Esophagus mucosa (tissue), 1 donor: Measurements from ENCODE around the gene KRR1. TPM values are rescaled to one million over a fixed set of nuclear protein-coding genes. Genes with fewer than 3 reads are reported as not detected.

ENCODE experiments used
- ATAC-seq: fragments of 200-7000 bp; cut with Tn5 transposase; one replicate; pipeline ENCODE4 v1.9.1; 2020
- total RNA-seq: library from RNA; stranded (reverse); gene quantifications from one replicate; pipeline ENCODE4 v1.2.4, GENCODE V29; 2023
- donor health status: DM: yes; HTN: yes; CAD: no.

KRR1 gene
- total RNA-seq = 46.7 TPM

DNA sequence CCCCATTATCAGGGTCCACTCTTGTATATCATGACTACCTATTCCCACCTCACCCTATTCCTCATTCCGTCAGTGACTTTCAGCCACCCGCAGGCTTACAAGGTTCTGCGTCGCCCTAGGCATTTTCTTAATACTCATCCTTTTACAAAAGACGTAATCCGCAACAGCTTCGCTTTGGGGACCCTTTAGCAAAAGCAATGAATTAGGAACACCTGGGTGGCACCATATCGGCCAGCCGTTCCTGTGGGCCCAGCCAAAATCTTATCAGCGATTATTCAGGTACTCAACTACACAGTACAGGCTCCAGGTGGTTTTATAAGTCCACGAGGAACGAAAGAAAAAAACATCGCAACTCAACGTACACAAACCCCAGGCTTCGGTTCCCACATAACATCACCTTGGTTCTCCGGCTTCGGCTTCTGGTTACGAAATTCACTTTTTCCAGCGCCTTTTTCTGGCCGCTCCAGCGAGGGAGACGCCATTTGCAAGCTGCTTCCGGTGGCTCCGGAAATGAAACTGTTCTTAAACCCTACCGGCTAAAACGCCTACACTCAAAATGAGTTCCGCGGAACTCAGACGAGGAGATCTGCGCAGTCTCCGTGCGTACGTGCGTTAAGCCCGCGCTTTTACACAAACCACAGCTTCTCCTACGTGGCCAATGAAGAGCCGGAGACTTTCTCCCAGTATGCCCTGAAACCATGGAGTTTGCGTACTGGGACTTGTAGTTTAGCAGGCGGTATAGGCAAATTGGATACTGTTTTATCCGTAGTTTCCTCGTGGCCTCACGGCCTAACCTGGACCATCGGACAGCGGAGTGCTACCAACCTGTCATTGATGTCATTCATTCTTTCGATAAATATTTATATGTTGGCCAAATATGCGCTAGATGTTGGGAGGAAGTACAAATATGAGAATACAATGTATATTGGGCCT lies at the start of gene KRR1:
Gene KRR1, minus strand, starts transcription at position 494 of the 933 bp plus-strand sequence. Its CDS starts 12 bp downstream, at position 482.
- peak; percentile 99 for ATAC-seq

DNA sequence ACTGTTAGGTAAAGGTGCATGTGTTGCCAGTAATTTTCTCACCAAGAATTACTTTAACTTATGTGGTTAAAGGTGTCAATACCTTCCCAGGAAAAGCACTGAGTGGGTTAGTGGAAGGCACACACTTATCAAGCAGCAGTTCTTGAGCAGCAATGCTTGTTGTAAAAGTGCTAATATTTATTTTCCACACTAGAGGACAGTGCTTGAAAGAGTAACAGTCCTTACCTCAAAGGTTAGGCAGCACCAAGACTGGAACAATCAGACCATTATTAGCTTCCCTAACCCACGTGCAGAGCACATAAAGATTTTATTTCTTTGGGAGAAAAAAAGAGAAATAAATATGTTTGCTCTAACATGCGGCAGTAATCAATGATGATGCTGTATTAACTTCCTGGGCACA lies 48.8 kb upstream of the KRR1 start:
- peak; percentile 43 for ATAC-seq

DNA sequence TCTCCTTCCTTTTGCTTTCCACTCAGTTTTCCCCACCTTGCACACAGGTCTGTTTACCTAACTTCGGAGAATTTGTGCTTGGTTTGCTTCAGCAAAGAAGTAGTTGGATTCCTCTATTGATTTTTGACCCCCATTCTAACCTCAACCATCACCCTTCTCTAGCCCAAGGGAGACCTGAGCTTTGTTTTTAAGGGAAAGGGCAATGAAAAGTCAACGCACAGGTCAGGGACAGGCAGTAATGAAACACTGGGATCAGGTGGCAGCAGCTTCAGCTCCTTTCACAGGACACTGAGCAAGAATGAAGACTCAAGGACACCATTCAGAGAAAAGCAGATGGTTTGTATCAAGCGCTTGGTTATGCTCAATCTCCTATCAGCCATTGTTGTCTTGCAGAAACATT lies 46.9 kb upstream of the KRR1 start:
- ATAC-seq = no peak

DNA sequence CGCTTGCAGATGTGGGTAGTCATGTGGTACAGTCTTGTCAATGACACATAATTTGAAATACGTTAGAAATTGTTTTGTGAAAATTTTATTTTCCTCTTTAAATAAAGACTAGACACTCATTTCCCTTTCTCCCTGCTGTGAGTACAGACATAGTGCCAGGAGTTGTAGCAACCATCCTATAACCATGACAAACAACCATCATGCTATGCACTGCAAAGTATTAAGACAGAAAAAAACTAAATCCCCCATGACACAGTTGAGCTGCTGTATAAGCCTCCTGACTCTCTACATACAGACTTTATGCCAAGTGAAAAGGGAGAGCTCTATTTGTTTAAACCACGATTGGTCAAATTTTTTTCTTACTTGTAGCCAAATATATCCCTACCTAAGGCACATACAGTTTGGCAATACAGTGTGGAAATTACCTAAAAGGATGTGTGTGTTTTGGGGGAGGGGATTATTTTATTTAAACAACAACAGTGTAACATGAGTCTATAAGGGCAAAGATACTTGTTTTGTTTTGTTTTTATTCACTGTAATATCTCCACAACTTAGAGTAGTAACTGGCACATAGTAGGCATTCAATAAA lies 45.0 kb upstream of the KRR1 start:
- peak; percentile 81 for ATAC-seq

DNA sequence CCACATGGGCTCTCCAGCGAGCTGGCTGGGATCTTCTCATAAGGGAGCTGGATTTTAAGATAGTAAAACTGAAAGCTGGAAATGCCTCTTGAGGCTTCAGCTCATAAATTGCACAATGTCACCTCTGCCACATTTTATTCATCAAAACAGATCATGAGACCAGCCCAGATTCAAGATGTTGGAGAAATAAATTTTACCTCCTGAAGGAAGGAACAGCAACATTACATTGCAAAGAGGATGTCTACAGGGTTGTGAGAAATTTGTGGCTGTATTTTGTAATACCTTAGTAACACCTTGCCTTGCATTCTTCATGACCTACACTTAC lies 43.1 kb upstream of the KRR1 start:
- ATAC-seq = no peak

DNA sequence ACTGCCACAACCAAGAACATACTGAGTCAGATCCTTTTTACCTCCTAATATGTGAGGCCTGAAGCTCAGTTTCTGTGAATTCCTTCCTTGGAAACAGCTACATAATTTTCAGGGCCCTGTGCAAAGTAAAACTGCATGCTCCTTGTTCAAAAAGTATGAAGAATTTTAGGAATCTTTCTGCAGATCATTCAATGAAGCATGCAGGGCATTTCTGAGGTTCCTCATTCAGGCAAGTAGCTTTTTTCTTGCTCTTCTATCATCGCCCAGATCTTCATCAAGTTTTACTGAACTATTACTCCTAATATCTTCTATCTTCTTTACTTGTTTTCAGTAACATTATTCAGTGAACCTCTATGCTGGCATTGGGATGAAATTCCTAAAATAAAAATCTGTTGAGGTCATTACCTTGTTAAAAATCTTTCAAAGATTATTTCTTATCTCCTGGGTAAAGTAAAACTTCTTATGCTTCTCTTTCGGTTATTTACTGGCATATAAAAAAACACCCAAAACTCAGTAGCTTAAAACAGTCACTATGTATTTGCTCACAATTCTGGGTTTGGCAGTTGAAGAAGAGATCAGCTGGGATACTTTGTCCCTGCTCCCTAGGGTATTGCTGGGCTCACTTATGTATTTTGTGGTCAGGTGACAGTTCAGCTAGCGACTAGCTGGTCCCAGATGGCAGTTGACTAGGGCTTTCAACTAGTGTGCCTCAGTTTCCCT lies 42.6 kb upstream of the KRR1 start:
- ATAC-seq = no peak

DNA sequence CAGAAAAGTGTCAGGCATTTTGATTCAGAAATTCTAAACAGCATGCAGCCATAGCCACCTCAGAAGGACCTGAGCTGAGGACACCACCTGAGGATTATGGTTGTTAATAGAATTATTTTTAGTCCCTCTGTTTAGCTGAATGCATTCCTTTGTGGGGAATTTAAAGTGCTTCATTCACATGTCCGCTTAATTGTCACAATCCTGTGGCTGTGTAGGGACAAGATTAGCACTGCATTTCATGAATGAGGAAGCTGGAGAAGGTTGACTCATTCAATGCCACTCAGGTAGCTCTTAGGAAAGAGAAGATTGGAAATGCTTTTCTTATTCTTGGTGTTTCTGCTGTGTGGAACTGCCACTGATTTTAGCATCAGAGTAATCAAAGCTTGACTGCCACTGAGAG lies 42.0 kb upstream of the KRR1 start:
- ATAC-seq = peak; percentile 57

DNA sequence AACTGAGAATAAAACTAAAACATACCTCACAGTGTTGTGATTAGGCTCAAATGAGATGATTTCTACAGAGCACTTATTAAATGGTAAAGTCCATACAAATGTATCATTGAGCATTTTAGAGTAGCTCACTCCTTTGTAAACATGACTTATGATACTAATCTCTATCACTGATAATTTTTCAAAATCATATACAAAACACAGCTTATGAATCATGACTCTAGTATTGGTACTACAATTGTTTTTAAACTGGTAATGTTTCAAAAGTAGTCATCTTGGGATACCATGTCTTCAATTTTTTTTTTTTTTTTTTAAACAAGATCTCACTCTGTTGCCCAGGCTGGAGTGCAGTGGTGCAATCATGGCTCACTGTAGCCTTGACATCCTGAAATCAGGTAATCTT lies 40.1 kb upstream of the KRR1 start:
- ATAC-seq = no peak

DNA sequence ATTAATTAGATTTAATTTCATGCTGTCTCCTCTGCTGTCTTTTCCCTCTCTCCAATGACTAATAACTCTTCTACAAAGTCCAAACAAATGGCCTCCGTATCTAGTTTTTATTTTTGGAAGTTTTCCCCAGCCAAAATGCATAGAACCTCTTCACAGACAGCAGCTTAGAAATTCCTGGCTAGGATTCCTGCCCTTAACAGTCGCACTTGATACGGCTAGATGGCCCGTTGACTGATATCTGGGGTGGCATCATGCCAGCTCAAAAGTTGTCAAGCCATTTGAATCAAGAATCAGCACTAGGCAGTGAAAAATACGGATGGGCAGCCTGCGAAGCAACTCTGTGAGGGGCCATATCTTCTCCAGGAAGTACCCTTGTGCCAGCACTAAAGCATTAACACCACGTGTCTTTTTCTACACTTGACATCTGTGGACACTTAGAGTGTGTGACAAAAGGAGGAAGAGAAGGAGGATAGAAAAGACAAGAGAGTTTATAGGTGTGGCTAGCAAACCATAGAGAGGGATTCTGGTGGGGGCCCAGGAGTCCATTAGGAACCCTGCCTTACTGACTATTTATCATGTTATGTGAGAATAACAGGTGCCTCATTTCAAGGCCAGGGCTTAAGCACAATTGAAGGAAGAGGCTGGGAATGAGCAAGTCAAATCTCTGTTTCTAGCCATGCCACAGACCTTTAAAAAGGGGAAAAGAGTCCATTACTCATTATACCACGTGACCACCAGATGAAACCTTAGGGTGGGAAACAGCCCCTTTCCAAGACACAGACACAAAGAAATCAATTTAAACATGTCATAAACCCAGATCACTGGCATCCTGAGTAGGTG lies 39.2 kb upstream of the KRR1 start:
- ATAC-seq = no peak

DNA sequence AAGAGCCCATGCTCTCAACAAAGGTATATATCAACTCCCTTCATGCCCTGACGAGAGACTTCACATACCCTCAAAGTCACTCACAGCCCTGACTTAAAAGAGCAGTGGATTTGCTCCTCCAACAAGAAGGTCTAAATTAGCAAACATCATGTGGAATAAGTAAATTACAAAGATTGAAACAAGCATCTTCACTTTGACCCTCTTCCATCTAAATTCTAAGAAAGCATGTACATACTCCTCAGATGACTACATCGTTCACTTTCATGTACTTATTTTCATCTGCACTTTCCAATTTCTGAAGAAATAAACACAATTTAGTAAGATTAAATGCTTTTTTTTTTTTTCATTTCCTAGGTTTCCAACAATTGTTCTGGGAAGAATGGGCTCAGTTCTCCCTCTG lies 38.6 kb upstream of the KRR1 start:
- ATAC-seq = no peak

DNA sequence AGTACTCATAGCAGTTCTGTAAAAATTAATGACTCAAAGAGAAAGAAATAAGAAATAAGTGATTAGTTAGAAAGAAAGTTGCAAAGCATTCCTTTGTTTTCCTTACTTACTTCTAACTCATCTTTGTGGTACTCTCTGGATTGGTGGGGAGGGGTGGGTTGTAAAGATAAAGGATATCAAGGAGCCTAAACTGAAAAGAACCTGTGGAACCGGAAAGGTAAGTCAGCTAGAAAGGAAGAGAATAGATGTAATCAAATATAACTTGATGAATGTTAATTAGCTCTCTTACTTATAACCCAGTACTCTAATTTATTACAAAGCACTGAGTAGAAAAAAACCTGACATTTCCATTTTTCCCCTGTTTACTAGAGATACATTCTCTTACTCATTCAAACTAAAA lies 37.5 kb upstream of the KRR1 start:
- ATAC-seq = no peak

DNA sequence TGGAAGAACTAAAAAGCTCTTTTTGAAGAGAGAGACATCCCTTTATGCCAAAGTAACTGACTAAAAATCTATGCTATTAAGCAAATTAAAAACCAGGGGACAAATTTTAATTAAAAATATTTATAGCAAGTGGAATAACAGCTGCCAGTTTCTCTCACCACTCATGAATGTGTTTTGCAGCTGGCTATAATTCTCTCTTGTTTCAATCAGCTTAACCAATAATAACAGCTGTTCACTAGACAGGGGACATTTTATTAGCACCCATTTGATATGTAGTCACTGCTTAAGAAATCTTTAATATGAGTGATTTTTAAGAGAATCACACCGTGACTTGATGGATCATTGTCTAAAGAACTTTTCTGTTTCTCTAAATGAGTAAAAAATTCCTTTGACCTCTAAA lies 34.2 kb upstream of the KRR1 start:
- no peak for ATAC-seq

DNA sequence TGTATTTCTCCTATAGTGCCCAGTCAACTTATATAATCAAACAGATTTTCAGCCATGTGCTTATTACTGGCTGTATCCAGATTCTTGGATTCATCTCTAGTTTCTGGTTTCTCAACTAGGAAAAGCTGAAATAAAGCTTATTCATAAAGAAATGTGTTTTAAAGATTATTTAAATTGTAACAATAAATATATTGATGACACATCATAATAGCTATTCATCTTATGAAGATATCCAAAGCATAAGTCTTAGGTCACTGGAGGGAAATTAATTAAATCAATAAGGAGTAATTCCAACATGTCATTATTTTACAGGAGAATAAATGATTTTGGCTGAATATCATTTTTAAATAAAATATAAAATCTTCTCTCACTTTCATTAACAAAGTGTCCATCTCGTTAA lies 32.1 kb upstream of the KRR1 start:
- ATAC-seq = no peak

DNA sequence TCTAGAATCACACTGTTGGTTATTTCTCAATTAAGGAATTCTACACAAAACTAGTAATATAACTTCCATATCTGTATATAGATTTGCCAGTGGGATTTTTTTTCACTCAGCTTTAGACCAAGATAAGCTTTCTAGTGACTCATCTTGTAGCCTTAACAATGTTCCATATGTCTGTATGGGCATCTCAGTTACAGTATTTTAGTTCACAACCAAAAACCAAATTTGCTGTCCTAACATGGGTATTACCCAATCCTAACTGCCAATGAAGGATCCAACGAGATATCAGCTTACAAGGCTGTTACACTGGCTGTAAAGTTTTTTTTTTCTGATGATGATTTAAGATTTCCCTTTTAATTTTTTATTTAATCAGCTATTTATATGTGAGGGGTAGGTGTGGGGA lies 31.5 kb upstream of the KRR1 start:
- ATAC-seq = no peak

DNA sequence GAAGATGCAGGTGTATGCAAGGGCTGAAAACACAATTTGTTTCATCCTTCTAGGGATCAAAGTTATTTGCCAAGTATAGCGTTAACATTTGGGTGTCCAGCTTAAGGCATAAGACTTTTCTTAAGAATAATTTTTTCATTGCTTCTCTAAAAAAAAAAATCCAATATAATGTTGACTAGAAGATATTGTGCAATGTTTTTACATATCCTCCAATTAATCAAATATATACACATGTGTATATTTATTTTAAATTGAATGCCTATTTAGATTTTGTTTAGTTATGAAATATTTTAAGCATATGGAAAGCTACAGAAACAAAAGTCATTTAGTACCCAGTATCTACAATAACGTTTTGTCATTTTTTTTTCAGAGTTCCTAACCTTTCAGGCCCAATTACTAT lies 28.5 kb upstream of the KRR1 start:
- no peak for ATAC-seq

DNA sequence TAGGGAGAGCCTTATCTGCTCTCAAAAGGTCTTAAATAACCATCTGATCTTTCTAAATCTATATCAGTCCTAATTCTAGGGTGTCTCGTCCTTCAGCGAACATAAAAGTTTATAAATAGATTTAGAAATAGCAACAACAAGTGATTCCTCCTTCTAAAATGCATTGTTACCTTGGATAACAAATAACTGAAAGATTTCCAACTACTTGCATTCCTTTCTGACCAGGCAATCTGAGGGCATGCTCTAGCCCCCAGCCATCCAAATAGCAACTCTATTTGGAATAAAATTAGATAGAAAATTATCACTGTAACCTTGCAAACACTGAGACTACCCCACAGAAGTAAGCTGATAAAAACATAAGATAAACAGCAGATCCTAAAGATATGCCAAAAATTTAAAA lies 21.8 kb upstream of the KRR1 start:
- ATAC-seq = no peak

DNA sequence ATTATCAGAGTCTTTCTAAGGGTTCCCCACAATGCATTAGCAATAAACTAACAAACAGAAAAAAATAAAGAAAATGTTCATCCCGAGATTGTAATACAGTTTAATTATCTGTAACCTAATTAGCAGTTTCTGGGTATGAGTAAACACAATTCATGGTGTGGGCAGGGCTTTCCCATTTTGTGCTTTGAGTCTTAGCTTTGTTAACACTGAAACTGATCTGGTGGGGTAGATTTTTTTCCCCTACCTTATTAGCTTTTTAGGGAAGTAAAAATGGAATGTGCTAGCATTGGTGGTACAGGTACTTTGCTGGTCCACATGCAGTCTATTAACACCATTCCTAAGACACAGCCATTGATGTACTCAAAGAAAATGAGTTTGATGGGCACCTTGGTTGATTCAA lies 18.4 kb upstream of the KRR1 start:
- ATAC-seq = no peak

DNA sequence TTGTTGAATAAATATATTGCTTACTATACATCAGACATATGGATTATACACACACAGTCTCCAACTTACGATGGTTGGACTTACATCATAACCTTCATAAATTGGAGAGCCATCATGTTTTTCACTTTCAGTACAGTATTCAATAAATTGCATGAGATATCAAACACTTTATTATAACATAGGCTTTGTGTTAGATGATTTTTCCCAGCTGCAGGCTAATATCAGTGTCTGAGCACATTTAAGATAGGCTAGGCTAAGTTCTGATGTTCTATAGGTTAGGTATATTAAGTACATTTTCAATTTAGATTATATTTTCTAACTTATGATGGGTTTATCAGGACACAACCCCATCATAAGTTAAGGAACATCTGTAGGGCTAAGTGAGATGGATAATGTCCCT lies 17.9 kb upstream of the KRR1 start:
- ATAC-seq = no peak

DNA sequence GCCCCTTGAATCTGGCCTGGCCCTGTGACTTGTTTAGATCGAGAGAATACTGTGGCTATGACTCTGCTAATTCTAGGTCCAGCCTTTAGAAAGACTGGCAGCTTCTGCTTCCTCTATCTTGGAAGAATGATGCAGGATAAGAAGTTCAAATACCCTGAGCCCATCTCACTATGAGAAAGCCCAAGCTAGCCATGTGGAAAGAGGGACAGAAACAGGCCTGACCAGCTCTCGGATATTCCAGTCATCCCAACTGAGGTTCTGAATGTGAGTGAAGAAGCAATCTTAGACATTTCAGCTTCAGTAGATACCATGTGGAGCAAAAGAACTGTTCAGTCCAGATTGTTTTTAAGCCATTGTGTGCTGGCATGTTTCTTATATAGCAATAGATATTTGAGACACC lies 17.3 kb upstream of the KRR1 start:
- ATAC-seq = no peak

DNA sequence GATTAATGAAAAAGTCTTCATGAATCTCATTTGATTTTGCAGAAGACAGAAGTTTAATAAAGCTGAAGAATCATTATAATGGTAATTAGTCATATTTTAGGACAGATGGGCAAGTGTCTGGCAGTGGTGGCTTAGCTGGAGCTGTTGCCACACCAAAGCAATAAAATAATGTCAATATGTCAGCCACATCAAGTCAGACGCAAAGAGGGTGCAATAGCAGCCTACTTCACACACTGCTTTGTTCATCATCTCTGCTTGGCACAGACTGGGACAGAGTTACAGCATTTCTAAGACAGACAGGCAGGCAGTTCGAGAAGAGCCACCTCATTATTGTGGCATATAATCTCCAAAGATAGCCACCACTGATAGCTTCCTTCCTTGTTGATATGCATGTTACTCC lies 16.9 kb upstream of the KRR1 start:
- no peak for ATAC-seq

DNA sequence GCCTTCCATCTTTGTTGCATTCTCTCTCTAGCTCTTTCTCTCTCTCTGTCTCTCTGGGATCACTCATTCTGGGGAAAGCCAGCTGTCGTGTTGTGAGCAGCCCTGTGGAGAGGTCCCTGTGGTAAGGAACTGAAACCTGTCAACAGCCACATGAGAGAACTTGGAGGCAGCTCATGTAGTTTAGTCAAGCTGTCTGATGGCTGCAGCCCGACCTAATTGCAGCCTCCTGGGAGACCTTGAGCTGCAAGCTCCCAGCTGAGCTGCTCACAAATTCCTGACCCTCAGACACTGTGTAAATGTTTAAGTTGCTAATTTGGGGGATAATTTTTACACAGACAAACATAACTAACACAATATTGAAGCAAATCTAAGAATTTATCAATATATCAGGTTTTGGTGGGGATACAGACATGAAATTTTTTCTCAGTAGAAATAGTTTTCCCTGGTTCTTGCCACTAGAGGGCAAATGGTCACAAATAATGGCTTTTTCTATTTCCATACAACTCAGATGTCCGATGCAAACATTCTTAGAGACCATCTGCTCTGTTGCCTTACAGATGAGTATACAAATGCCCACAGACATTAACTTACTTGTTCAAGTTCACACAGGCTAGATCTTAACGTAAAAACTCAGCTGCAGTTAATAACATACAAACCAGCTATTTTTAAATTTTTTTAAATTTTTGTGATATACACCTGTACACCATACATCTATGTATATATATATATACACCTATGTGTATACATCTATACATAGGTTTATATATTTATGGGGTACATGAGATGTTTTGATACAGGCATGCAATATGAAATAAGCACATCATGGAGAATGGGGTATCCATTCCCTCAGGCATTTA lies 15.5 kb upstream of the KRR1 start:
- ATAC-seq = no peak

DNA sequence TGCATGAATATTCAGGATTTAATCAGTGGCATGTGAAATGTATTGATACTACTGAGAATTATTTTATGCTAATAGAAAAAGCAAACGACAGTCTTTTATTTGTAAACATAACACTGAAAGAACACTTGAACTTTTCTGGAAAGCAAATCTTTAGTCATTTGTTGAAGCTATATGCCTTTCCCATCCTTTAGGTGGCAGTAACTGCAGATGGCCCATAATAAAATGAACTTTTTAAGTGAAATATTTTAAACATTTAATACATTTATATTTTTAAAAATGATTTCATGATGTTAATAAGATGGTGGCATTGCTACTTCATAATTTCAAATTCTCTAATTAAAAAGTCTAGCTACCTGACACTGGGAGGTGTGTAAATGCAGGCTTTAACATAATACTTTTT lies 13.9 kb upstream of the KRR1 start:
- ATAC-seq = no peak
